ENCODE data around the gene SNPH.

GRCh38 chr20:1320016-1320415 is 53.9 kb downstream of the SNPH start:
- no peak for TF ChIP-seq LEF1 (IDR thresholded peaks at IDR 0.05; ENCODE audit: borderline replicate concordance)
- TF ChIP-seq ELF4 (IDR thresholded peaks at IDR 0.05) = no peak
- no peak for TF ChIP-seq L3MBTL2 (conservative IDR thresholded peaks at IDR 0.05)
- no peak for TF ChIP-seq HDGF (IDR thresholded peaks at IDR 0.05; ENCODE audit: borderline replicate concordance)
- no peak for TF ChIP-seq SUZ12 (IDR thresholded peaks at IDR 0.05)
- no peak for TF ChIP-seq FOXM1 (IDR thresholded peaks at IDR 0.05; ENCODE audit: borderline replicate concordance)
- TF ChIP-seq TARDBP (IDR thresholded peaks at IDR 0.05) = no peak
- TF ChIP-seq, protein P1, sequence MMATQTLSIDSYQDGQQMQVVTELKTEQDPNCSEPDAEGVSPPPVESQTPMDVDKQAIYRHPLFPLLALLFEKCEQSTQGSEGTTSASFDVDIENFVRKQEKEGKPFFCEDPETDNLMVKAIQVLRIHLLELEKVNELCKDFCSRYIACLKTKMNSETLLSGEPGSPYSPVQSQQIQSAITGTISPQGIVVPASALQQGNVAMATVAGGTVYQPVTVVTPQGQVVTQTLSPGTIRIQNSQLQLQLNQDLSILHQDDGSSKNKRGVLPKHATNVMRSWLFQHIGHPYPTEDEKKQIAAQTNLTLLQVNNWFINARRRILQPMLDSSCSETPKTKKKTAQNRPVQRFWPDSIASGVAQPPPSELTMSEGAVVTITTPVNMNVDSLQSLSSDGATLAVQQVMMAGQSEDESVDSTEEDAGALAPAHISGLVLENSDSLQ (IDR thresholded peaks at IDR 0.05) = no peak
